Breast epithelium (tissue), 3 donors: ENCODE data around the gene HEXIM2.
"Not testable (repeated sequence)": the region's sequence is repeated elsewhere in the genome, so short reads cannot be mapped to it uniquely, and the experiment has no call there.

Experiments
- POLR2A ChIP-seq: fragments of 450-650 bp; IDR thresholded peaks from one replicate; pipeline ENCODE4 v1.6.1; 2016; ENCODE audit warnings: antibody characterized with exemption, mild to moderate bottlenecking, moderate library complexity
- POLR2AphosphoS5 ChIP-seq, 3 donors: sonication (generic); formaldehyde crosslinking; IDR thresholded peaks; one replicate each; pipeline ENCODE4 v1.6.1; 2017; ENCODE audit warnings: antibody characterized with exemption in 3 of 3
- TF ChIP-seq, protein P1 (sequence below), 3 donors: fragments of 450-650 bp; IDR thresholded peaks; one replicate each; pipeline ENCODE4 v1.5.1; 2016 to 2017; ENCODE audit warnings: antibody characterized with exemption in 3 of 3, mild to moderate bottlenecking in 3 of 3, moderate library complexity in 3 of 3

DNA sequence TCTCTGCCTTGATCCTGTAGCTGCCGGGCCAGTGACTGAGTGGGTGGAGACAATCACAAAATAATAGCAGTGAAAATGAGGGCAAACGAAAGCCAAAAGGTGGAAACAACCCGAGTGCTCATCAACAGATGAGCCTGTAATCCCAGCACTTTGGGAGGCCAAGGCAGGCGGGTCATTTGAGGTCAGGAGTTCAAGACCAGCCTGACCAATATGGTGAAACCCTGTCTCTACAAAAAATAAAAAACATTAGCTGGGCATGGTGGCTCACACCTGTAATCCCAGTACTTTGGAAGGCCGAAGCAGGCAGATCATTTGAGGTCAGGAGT lies 36.9 kb upstream of the HEXIM2 start:
- TF ChIP-seq, protein P1, sequence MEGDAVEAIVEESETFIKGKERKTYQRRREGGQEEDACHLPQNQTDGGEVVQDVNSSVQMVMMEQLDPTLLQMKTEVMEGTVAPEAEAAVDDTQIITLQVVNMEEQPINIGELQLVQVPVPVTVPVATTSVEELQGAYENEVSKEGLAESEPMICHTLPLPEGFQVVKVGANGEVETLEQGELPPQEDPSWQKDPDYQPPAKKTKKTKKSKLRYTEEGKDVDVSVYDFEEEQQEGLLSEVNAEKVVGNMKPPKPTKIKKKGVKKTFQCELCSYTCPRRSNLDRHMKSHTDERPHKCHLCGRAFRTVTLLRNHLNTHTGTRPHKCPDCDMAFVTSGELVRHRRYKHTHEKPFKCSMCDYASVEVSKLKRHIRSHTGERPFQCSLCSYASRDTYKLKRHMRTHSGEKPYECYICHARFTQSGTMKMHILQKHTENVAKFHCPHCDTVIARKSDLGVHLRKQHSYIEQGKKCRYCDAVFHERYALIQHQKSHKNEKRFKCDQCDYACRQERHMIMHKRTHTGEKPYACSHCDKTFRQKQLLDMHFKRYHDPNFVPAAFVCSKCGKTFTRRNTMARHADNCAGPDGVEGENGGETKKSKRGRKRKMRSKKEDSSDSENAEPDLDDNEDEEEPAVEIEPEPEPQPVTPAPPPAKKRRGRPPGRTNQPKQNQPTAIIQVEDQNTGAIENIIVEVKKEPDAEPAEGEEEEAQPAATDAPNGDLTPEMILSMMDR (IDR thresholded peaks at IDR 0.05) = not testable (repeated sequence)
- TF ChIP-seq POLR2A; POLR2AphosphoS5 (IDR thresholded peaks at IDR 0.05): not testable (repeated sequence)
